ENCODE data around the gene ABCA10.

Gene ABCA10

DNA sequence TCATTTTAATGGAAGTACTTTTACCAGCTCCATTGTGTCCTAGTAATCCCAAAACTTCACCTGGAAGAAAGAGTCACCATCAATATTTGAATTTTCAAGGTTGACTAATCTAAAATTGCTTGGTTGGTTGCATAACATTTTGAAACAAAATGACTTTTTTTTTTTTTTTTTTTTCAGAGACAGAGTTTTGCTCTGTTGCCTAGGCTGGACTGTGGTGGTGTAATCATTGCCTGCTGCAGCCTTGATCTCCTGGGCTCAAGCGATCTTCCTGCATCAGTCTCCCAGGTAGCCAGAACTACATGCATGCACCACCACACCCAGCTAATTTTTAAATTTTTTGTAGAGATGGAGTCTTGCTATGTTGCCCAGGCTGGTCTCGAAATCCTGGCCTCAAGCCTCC, 74.4 kb downstream of the ABCA10 start:
- no peak for DNase-seq

- DNase-seq: no peak
Measured at GRCh38 chr17:69150333-69150732, 78.3 kb downstream of the ABCA10 start.

DNA sequence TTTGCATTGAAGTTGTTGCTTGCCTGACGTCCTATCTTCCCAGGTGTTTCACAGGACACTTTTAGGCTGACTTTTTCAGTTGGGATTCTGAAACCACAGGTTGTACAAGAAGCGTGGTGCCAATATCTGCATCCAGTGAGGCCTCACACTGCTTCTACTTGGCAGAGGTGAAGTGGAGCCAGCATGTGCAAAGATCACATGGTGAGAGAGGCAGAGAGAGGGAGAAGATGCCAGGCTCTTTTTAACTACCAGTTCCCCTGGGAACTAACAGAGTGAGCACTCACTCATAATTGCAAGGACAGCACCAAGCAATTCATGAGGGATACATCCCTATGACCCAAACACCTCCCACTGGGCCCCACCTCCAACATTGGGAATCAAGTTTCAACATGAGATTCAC, 81.2 kb downstream of the ABCA10 start:
- DNase-seq: no peak

- DNase-seq: no peak
Measured at GRCh38 chr17:69144331-69145255, 84.0 kb downstream of the ABCA10 start.

DNA sequence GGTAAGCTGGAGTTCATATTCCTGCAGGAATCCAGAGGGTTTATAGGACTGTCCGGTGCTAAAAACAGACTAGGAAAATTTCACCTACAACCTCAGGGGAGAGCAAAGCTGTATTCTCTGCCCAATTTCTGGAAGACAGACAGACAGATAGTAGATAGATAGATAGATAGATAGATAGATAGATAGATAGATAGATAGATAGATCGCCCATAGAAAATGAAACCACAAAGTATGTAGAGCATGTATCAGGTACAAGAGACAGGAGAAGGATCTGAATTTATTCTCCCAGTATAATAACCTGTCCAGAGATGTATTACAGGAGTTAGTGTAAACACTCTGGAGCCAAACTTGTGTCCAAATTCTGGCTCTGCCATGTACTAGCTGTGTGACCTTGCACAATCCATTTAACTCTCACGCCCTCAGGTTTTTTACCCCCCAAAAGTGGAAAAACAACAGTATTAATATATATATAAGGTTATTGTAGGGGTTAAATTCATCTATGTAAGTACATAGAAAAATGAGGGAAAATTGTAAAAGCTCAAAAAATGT, 84.9 kb downstream of the ABCA10 start:
- DNase-seq: no peak

DNA sequence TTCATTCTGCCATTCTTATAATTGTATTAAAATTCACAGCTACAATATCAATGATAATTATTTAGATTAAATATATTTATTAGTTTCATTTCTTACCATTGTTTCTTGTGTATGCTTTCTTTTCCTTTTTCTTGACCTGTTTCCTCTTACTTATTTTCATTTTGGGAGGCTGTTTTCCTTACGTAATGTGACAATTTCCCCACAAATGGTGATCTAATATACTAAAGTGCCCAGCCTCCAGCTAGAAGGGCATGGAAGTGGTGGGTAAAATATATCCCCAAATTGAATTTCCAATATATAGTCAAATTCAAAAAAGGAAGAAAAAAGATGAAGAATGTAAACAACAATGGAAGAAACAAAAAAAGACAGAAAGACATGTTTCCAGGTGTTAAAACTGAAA, 85.5 kb downstream of the ABCA10 start:
- no peak for DNase-seq

GRCh38 chr17:69142175-69142802, 86.3 kb downstream of the ABCA10 start:
- no peak for DNase-seq

- DNase-seq: no peak
Measured at GRCh38 chr17:69141431-69142174, 87.0 kb downstream of the ABCA10 start, which contains the start of gene ABCA6. Gene ABCA6, minus strand, starts transcription at chr17:69141895. Its CDS starts 1,192 bp downstream, at chr17:69140703.

GRCh38 chr17:69134112-69134511, 94.5 kb downstream of the ABCA10 start:
- DNase-seq: no peak

GRCh38 chr17:69130627-69131296, 97.9 kb downstream of the ABCA10 start:
- no peak for DNase-seq

- DNase-seq: no peak
Measured at GRCh38 chr17:69123626-69124025, 105.0 kb downstream of the ABCA10 start.

GRCh38 chr17:69122065-69122464, 106.6 kb downstream of the ABCA10 start:
- no peak for DNase-seq

GRCh38 chr17:69117855-69118784, 110.5 kb downstream of the ABCA10 start:
- DNase-seq: no peak

GRCh38 chr17:69111794-69112193, 116.8 kb downstream of the ABCA10 start:
- no peak for DNase-seq

- DNase-seq: no peak
Measured at GRCh38 chr17:69105907-69106730, 122.5 kb downstream of the ABCA10 start.

DNA sequence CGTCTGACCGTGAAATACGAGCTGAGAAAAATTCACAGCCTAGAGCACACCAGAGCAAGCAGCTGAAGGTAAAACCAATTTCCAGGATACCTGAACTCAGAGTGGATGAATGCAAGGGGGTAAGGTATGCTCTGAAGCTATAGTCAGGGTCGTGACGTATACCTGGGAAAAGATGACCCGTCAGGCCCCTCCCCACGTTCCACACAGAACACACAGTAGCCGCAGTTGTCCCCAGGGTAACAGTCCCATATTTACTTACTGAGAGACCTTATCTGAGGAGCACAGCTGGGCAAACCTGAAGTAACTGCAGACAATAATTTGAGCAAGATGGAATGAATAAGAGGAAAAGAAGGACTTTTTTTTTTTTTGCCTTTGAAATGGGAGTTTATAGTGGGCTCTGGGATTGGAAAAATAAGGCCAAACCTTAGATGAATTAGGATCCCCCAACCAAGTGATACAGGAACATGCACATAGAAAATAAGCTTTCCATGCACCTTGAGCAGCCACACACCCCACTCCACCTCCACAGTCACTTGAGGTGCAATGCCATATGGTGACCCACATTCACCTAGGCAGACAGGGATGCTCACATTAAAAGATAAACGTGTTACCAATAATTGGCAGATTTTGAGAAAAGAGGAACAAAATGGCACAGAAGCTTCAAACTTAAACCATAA, 124.9 kb downstream of the ABCA10 start:
- DNase-seq: no peak

DNA sequence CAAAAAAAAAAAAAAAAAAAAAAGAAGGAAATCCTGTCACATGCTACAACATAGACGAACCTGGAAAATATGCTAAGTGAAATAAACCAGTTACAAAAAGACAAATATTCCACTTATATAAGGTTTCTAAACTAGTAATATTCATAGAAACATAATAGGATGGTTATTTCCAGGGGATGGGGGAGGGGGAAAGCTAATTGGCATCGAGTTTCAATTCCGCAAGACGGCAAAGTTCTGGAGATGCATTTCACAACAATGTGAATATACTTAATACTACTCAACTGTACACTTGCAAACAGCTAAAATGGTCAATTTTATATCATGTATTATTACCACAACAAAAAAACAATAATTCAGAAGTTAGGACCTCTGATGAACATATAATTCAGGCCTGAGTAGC, 130.0 kb downstream of the ABCA10 start:
- no peak for DNase-seq
